ENCODE data around the gene RIMKLB. TPM values are rescaled to one million over a fixed set of nuclear protein-coding genes. Genes with fewer than 3 reads are reported as not detected.

Gene RIMKLB
- total and polyA plus RNA-seq, 2 of the 8 experiments (the other 6 are each of a cell fraction or from before 2014, with no cell fraction given), result 37.8 to 78.2 TPM

GRCh38 chr12:8689681-8690080, 8.1 kb upstream of the RIMKLB start:
- H3K56ac ChIP-seq (replicated peaks; ENCODE audit: insufficient read length, low read depth, low read length), result no peak overlapping the region
- H3K4ac ChIP-seq (replicated peaks; ENCODE audit: insufficient read length, low read depth, low read length), result no peak overlapping the region
- no peaks in the 10 kb centered on the region for H3K79me1 ChIP-seq (ENCODE audit: low read depth, low read length)
- H4K8ac ChIP-seq (ENCODE audit: extremely low read depth, insufficient read depth, low read length), result no peak overlapping the region
- CTCF ChIA-PET (ENCODE audit: partially characterized antibody), result interaction anchor here (1.0 to 1.3 kb wide), 3 partner anchors 134 to 360 kb away, joined by 3 to 4 read pairs (median 3); no protein-coding TSS in a partner anchor
- POLR2A ChIA-PET (ENCODE audit: partially characterized antibody), result interaction anchor here (1.3 to 1.5 kb wide), 3 partner anchors 8 to 107 kb away, joined by 3 read pairs; partner anchors contain the start of gene RIMKLB
- TF ChIP-seq CREB1 (IDR thresholded peaks at IDR 0.05) (peak; percentile 75), JUND (IDR thresholded peaks at IDR 0.05; ENCODE audit: low read length) (0 out of 2 replicates have a peak, but pooled peaks have one; percentile 5), CEBPB (IDR thresholded peaks at IDR 0.05; ENCODE audit: low read depth, low read length) (peak; percentile 67), EZH2 (IDR thresholded peaks at IDR 0.05; ENCODE audit: low read depth, low read length, severe bottlenecking) (no peak), ZNF274 (IDR thresholded peaks at IDR 0.05; ENCODE audit: borderline replicate concordance, extremely low read depth, low read length) (no peak), ATF2 (IDR thresholded peaks at IDR 0.05; ENCODE audit: low read length) (peak; percentile 79), TBP (IDR thresholded peaks at IDR 0.05; ENCODE audit: low read depth, low read length) (peak; percentile 24; the same call in 1 of the 2 replicates)
- peak overlapping the region; percentile 7 for H2BK120ac ChIP-seq (replicated peaks; ENCODE audit: low read depth, low read length)
- WGBS, 2 experiments (ENCODE audit: extremely low coverage in 1 of 2, insufficient coverage in 1 of 2, insufficient read length in 1 of 2, insufficient replicate concordance in 2 of 2, low coverage in 1 of 2, low lambda C conversion rate in 2 of 2, missing lambda C conversion rate in 1 of 2), result 28% methylated on average over 4 of the region's 4 CpGs; no CpG with 5 or more reads in 1 of the 2 experiments
- peak overlapping the region; percentile 5 for H4K91ac ChIP-seq (replicated peaks; ENCODE audit: insufficient read length, low read length)
- H3K4me2 ChIP-seq (ENCODE audit: insufficient read depth in 1 of 2, low read depth in 2 of 2, low read length in 2 of 2), result peak overlapping the region; percentile 1 to 30; a peak in 2 of 4 replicates
- H2AFZ ChIP-seq (ENCODE audit: low read length), result peak overlapping the region; percentile 43; the same call in 1 of the 2 replicates
- H4K5ac ChIP-seq (ENCODE audit: insufficient read length, low read depth, low read length), result peak overlapping the region; percentile 2
- H4K20me1 ChIP-seq (replicated peaks in 1 of 2; ENCODE audit: control insufficient read depth in 1 of 2, insufficient read depth in 2 of 2, low read length in 2 of 2), result no peaks in the 10 kb centered on the region
- H2AK5ac ChIP-seq (ENCODE audit: low read depth, low read length), result no peak overlapping the region
- H2BK15ac ChIP-seq (ENCODE audit: low read length), result no peak overlapping the region
- H2BK5ac ChIP-seq (ENCODE audit: low read depth, low read length), result no peak overlapping the region; the same call in 1 of the 2 replicates
- no peak overlapping the region for H2BK20ac ChIP-seq (ENCODE audit: low read length)
- no peak overlapping the region for H3K14ac ChIP-seq (ENCODE audit: insufficient read length)
- H3K9me3 ChIP-seq (ENCODE audit: insufficient read depth in 2 of 2, low read depth in 1 of 2, low read length in 1 of 2), result no peaks in the 10 kb centered on the region
- H3K27me3 ChIP-seq (replicated peaks in 1 of 4; ENCODE audit: control insufficient read depth in 3 of 4, extremely low read depth in 1 of 4, insufficient read depth in 3 of 4, low read length in 3 of 4), result no peaks in the 10 kb centered on the region
- FAIRE-seq (peak; percentile 39), DNase-seq (ENCODE audit: low read depth in 1 of 2, low spot score in 2 of 2) (peak in 1 of 2 experiments; percentile 46)
- no peaks in the 10 kb centered on the region for H3K23me2 ChIP-seq (ENCODE audit: low read depth, low read length)
- no peaks in the 10 kb centered on the region for H3K79me2 ChIP-seq (ENCODE audit: control insufficient read depth in 1 of 2, insufficient read depth in 2 of 2, low read length in 2 of 2)
- H2BK12ac ChIP-seq (ENCODE audit: low read depth, low read length), result no peak overlapping the region
- peak overlapping the region in 1 of 4 experiments; percentile 43; a peak in 1 of 7 replicates for H3K9ac ChIP-seq (replicated peaks in 1 of 4; ENCODE audit: extremely low read depth in 1 of 4, low read depth in 3 of 4, low read length in 3 of 4)
- peaks cover 2 to 14% (median 13%) of the 10 kb centered on the region in 4 experiments; a peak in 6 of 7 replicates for H3K4me1 ChIP-seq (replicated peaks in 1 of 4; ENCODE audit: control insufficient read depth in 3 of 4, insufficient read depth in 4 of 4, low read length in 3 of 4)
- no peaks in the 10 kb centered on the region for H3K36me3 ChIP-seq (ENCODE audit: control insufficient read depth in 2 of 4, insufficient read depth in 4 of 4, low read length in 3 of 4)
- no peak overlapping the region for H3K23ac ChIP-seq (ENCODE audit: insufficient read length)
- H3K4me3 ChIP-seq (ENCODE audit: extremely low read depth in 1 of 4, insufficient read depth in 2 of 4, low read depth in 3 of 4, low read length in 4 of 4), result no peak overlapping the region
- peak overlapping the region; percentile 69; the same call in 1 of the 2 replicates for H3K27ac ChIP-seq (ENCODE audit: low read depth, low read length)
- 0 out of 2 replicates have a peak overlapping the region, but pooled peaks have one; percentile 10 for H3K18ac ChIP-seq (ENCODE audit: extremely low read depth, low read length)

All from H1 (cell line).